ENCODE data around the gene ZBTB45. TPM values are rescaled to one million over a fixed set of nuclear protein-coding genes. Genes with fewer than 3 reads are reported as not detected.

The ZBTB45 gene
- total and polyA plus RNA-seq, 9 of the 15 experiments (the other 6 are each of a cell fraction or from before 2014, with no cell fraction given): 0.08 to 16.1 (median 1.8) TPM

- peak in 1 of 3 experiments; percentile 42; a peak in 3 of 6 replicates for TF ChIP-seq CTCF (IDR thresholded peaks at IDR 0.05 in 2 of 3, conservative IDR thresholded peaks at IDR 0.05 in 1 of 3; ENCODE audit: insufficient read depth in 2 of 3, low read depth in 1 of 3, low read length in 3 of 3)
- TF ChIP-seq CBX5 (IDR thresholded peaks at IDR 0.05; ENCODE audit: borderline replicate concordance, low read depth): 0 out of 2 replicates have a peak, but pooled peaks have one; percentile 74
- TF ChIP-seq ELK1 (CRISPR knock-in tag; IDR thresholded peaks at IDR 0.05): no peak
- peak; percentile 92 for TF ChIP-seq RB1 (IDR thresholded peaks at IDR 0.05; ENCODE audit: low read depth)
- TF ChIP-seq HNRNPK (IDR thresholded peaks at IDR 0.05; ENCODE audit: low read depth, low read length, poor library complexity, severe bottlenecking): no peak
- peak; percentile 88 for TF ChIP-seq VEZF1 (CRISPR knock-in tag; IDR thresholded peaks at IDR 0.05)
- no peak for TF ChIP-seq RFX1 (IDR thresholded peaks at IDR 0.05)
- no peak for TF ChIP-seq ZNF134 (CRISPR knock-in tag; conservative IDR thresholded peaks at IDR 0.05)
- TF ChIP-seq FOXM1 (IDR thresholded peaks at IDR 0.05; ENCODE audit: low read depth): no peak
- TF ChIP-seq FOXM1 (CRISPR knock-in tag; IDR thresholded peaks at IDR 0.05; ENCODE audit: low read depth): no peak; the same call in 1 of the 2 replicates
- TF ChIP-seq SP2 (IDR thresholded peaks at IDR 0.05; ENCODE audit: extremely low read depth, low read depth, low read length, poor library complexity, severe bottlenecking): peak; percentile 27
- no peak; the same call in 1 of the 2 replicates for TF ChIP-seq ZBTB2 (IDR thresholded peaks at IDR 0.05)
- no peak for TF ChIP-seq ZNF507 (tag; conservative IDR thresholded peaks at IDR 0.05)
- TF ChIP-seq ZNF347 (CRISPR knock-in tag; IDR thresholded peaks at IDR 0.05; ENCODE audit: low read depth): no peak
- no peak for TF ChIP-seq ATF2 (CRISPR knock-in tag; IDR thresholded peaks at IDR 0.05)
- TF ChIP-seq PYGO2 (tag; IDR thresholded peaks at IDR 0.05): no peak
- peak; percentile 94 for TF ChIP-seq CREM (IDR thresholded peaks at IDR 0.05; ENCODE audit: low read depth)
- peak; percentile 26; the same call in 1 of the 2 replicates for TF ChIP-seq MIER1 (IDR thresholded peaks at IDR 0.05; ENCODE audit: low read depth)
- no peak for TF ChIP-seq COPS2 (conservative IDR thresholded peaks at IDR 0.05)
- TF ChIP-seq U2AF2 (optimal IDR thresholded peaks at IDR 0.05; ENCODE audit: low read depth, low read length): no peak
- no peak; a peak in 1 of 4 replicates for TF ChIP-seq CSDE1 (IDR thresholded peaks at IDR 0.05)
These were observed 20.3 kb downstream of the ZBTB45 start (continued) for GRCh38 chr19:58499021-58499927.

Measured in K562 (cell line).